ENCODE data around the gene GBE1.
A peak's percentile ranks its signal among the peaks of the same experiment; 100 is the strongest.

Gene GBE1

DNA sequence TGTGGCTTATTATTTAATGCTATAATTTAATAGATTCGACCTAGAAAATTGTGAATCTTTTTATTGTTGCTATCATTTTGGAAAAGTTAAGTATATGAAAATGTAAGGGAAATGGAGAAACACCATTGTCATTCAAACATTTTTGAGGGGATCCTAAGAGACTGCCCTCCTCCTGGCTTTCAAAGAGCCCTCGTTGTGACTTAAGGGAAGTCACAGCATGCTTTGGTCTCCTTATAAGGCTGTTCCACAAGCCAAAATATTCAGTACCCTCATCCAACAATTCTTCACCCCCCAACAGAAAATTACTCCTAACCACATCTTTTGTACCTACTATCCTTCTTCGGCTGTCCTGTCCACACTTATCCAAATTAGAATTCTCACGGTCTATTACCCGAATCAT lies 140.2 kb downstream of the GBE1 start:
- no peak for DNase-seq (ENCODE audit: low spot score)

- no peak for DNase-seq (ENCODE audit: low spot score)
Observed at GRCh38 chr3:81620849-81621248, 140.6 kb downstream of the GBE1 start.

DNA sequence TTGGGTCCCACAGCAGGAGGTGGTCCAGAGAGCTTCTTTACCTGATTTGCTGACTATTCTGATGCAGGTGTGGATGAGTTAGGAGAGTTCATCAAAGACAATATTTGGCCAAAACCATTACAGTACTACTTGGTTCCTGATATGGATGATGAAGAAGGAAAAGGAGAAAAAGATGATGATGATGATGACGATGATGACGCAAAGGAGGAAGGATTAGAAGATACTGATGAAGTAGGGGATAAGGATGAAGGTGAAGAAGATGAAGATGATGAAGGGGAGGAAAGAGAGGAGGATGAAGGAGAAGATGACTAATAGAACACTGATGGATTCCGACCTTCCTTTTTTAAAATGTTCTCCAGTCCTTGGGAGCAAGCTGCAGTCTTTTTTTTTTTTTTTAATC lies 148.7 kb downstream of the GBE1 start:
- DNase-seq (ENCODE audit: low spot score), result no peak

DNA sequence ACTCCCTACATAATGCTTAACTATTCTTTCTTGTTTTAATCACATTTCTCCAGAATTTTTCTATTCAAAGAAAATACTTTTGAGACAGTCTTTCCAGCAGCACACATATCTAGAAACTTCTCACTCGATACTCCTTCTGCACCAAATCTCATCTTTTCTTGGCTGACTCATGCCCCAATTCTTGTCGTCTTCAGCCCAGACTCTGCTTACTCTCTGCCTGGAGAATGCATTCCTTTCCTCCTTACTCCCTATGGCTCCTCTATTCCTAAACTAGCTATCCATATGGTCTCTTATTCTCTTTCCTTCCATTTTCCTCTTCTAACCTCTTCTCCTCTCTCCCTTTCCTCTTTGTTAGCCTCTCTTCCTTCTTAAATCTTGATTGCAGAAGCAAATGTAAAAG lies 158.7 kb downstream of the GBE1 start:
- DNase-seq (ENCODE audit: low spot score), result no peak

GRCh38 chr3:81601707-81602305 lies 159.6 kb downstream of the GBE1 start:
- no peak for DNase-seq (ENCODE audit: low spot score)

- no peak for DNase-seq (ENCODE audit: low spot score)
Observed at GRCh38 chr3:81592101-81592500, 169.3 kb downstream of the GBE1 start.

DNA sequence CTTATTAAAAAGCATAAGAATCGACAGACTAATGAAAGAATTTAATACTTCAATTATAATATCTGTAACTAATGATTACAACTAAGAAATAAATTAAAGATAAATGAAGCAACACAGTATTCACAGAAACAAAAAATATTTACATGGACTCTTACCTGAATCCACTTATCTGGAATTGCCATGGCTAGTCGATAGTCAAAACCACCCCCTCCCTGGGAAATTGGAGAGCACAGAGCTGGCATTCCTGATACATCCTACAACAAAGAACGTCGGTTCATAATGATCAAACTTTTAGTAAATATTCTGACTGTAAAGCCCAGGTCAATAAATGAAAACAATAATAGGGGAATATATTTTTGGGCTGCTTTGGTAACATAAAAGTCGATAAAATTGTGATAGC lies 175.5 kb downstream of the GBE1 start:
- DNase-seq (ENCODE audit: low spot score), result no peak

DNA sequence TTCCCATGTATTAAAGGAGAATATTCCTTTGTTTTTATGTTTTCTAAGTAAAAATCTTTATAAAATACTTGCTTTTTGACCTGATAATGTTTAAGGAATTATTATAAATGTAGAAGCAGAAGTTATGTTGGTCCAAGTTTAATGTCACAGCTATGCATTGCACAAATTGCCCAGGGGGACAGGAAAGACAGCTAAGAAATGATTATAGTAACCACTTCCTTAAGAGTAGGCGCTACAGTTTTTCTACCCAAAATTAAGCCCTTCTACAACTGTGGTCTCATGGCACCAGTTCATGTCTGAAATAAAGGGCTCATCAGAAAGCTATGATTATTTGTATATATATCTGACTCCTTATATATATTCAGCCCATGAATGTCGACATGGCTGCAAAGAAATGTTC lies 176.4 kb downstream of the GBE1 start:
- no peak for DNase-seq (ENCODE audit: low spot score)

DNA sequence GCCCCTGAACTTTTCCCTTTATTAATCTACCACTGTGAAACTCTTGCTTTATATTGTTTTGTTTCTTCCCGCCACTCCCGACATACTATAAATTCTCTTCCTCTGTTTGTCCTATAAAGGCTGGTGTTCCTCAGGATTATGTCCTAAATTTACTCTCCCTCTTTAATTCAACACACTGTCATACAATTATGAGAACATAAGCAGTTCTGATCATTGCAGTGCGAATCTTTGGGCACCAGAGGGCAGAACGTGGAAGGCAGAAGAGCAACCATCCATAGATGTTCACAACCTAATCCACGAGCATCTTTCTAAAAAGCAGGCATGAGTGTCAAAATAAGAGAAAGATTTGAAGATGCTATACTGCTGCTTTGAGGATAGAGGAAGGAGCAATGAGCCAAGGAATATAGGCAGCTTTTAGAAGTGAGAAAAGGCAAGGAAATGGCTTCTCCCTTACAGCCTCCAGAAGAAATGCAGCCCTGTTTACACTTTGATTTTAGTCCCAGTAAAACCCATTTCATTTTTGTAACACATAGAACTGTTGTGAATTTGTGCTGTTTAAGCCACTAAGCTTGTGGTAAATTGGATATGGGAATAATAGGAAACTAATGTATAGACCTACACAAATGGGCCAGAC lies 179.4 kb downstream of the GBE1 start:
- DNase-seq (ENCODE audit: low spot score), result peak; percentile 24

- DNase-seq (ENCODE audit: low spot score), result no peak
Observed at GRCh38 chr3:81580355-81580754, 181.1 kb downstream of the GBE1 start.

DNA sequence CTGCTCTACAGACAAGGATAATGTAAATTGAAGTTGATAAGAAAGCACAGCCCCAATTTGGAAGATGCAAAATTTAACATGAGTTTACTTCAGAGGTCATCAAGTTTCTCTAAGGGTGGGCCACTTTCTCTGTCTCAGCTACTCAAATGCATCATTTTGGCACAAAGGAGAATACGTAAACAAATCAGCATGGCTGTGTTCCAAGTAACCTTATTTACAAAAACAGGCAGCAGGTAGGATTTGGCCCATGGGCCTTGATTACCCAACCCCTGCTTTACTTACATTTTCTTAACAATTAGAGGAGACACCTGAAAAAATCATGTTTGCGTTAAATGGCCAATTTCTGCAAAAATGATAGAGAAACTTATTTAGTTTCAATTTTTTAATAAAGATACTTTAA lies 181.7 kb downstream of the GBE1 start:
- DNase-seq (ENCODE audit: low spot score), result no peak

DNA sequence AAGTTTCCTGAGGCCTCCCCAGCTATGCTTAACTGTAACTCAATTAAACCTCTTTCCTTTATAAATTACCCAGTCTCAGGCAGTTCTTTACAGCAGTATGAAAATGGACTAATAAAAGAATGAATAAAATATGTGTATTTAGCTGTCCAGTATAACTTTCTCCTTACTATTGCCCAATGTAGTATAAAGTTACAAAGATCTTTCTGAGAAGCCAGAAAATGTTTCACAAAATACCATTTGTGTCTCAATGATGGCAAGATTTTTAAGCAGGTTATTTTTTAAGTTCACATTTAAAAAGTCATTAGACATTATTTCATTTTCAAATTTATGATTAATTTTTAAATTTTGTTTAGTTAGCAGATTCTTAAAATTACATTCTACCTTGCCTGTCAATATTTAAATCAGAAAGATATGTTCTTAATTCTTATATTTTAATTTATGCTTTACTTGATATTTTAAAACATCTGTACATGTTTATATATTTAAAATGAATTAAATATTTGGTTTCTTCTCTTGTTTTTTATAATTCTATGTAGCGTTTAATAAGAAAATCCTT lies 189.2 kb downstream of the GBE1 start:
- DNase-seq (ENCODE audit: low spot score), result no peak

DNA sequence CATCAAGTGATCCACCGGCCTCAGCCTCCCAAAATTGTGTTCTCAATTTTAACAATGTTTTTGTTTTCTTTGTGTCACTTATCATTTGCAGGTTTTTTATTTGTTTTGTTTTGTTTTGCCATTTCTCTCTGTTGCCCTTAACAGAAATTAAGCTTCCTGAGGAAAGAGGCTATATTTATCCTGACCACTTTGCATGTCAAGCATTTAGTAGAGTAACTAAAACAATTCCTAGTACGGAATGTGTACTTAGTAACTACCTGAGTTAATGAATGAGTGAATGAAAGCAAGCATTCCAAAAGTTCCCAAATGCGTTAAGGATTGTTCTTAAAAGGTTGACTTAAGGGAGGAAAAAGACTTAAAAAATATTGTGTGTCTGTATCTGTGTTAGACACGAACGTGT lies 193.1 kb downstream of the GBE1 start:
- DNase-seq (ENCODE audit: low spot score), result no peak

GRCh38 chr3:81565041-81565440 lies 196.4 kb downstream of the GBE1 start:
- DNase-seq (ENCODE audit: low spot score), result no peak

DNA sequence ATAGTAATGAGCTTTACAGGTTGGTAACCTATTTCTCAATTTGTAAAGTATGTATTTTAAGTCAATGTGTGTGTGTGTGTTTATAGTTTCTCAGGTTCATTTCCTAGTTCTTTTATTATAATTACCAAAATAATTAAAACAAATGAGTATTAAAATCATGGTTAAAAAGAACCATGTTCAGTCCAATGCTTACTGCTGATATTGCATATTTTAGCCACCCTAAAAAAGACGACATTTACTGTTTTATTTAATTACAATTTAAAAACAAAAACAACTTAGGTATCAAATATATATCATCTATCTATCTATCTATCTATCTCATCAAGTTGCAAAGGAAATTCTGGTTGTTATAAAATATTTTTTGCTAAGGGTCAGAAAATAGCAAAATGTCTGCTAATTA lies 203.3 kb downstream of the GBE1 start:
- DNase-seq (ENCODE audit: low spot score), result no peak

DNA sequence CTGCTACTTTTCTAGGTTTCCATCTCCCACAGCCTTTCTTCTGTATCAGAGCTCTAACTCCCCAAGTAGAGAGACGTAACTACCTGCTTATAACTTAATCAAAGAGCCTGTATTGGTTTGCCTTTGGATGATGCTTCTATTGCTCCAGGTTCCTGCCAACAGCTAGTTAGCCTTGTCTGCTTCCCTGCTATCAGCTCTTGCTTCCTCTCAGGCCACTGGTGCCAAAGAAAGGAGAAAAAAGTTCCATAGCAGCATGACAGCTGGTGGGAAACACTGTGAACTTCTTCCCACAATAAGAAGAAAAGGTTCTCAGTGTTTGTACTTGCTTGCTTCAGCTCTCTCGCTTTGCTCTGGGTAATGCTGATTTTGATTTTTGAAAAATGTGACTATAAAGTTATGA lies 206.6 kb downstream of the GBE1 start:
- DNase-seq (ENCODE audit: low spot score), result no peak

DNA sequence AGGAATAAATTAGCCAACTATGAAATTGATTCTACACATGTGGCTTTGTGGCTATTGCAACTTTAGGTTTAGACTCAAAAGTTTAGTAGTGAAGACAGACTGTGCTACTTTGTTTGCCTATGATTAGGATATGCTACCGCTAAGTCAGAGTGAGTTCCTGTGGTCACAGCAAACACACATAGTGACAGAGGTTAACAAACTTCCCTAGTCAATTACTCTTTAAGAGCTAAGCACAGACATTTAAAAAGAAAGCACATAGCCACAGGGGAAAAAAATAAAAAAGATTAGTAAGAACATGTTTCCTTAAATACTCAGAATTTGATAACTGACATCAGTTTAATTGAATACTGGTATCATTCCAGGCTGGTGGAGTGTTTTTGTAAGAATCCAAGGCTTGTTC lies 207.1 kb downstream of the GBE1 start:
- peak; percentile 6 for DNase-seq (ENCODE audit: low spot score)

DNA sequence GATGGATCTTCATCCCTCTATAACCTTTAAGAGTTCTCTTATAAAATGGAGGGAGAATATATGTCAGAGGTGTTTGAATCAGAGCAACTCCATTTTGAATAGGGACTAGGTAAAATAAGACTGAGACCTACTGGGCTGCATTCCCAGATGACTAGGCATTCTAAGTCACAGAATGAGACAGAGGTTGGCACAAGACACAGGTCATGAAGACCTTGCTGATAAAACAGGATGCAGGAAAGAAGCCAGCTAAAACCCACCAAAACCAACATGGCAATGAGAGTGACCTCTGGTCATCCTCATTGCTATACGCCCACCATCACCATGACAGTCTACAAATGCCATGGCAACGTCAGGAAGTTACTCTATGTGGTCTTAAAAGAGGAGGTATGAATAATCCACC lies 211.0 kb downstream of the GBE1 start:
- no peak for DNase-seq (ENCODE audit: low spot score)

GRCh38 chr3:81549831-81550230 lies 211.6 kb downstream of the GBE1 start:
- DNase-seq (ENCODE audit: low spot score), result no peak

DNA sequence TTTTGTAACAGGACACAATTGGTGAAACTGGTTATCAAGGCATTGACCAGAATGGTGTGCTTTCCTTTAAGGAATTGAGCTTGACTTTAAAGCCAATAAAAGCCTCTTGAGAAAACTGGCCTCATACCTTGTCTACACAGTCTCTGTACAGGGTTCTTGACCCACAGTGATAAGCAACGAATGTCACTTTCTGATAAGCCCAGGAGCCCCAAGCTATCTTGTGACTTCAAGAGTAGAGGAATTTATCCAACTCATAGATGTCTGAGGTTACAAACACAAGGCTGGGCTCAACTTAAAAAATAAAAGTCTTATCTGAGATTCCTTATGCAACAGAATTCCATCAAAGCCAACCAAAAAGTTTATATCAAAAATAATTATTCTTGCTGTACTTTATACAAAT lies 212.1 kb downstream of the GBE1 start:
- DNase-seq (ENCODE audit: low spot score), result no peak

GRCh38 chr3:81545572-81545971 lies 215.9 kb downstream of the GBE1 start:
- DNase-seq (ENCODE audit: low spot score), result no peak

- no peak for DNase-seq (ENCODE audit: low spot score)
Observed at GRCh38 chr3:81544385-81544784, 217.1 kb downstream of the GBE1 start.

DNA sequence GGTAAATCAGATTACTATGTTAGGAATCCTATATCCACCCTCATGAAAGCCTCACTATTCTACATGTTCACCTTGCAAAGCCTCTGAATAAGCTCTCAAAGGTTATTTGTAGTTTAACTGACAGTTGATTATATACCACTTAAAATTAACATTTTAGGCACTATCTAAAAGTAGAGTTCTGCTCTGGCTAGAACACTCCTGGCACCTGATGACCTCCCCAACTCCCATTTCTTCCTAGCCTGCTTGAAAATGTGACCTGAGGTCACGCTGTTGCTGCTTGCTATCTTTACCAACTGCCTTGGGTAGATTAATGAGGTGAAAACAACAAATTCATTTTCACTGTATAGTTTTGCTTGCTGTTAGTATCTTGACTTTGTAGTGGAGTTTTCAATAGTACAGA lies 220.7 kb downstream of the GBE1 start:
- DNase-seq (ENCODE audit: low spot score), result no peak

- DNase-seq (ENCODE audit: low spot score), result no peak
Observed at GRCh38 chr3:81531846-81532245, 229.6 kb downstream of the GBE1 start.
